Measurements from ENCODE around the gene ARHGEF28.

GRCh38 chr5:73856997-73857396, 231.0 kb downstream of the ARHGEF28 start:
- TF ChIP-seq CTCF (IDR thresholded peaks at IDR 0.05), result no peak
- no peak for TF ChIP-seq EP300 (IDR thresholded peaks at IDR 0.05)
- no peak for TF ChIP-seq POLR2A (IDR thresholded peaks at IDR 0.05)
